Astrocyte (in vitro differentiated cells and primary cell): ENCODE measurements around the gene BIRC7.

ENCODE experiments used
- CTCF ChIP-seq: IDR thresholded peaks from 2 replicates; pipeline ENCODE4 v1.5.1; 2011; ENCODE audit warnings: low read depth, mild to moderate bottlenecking, inconsistent platforms, low read length, moderate library complexity; ENCODE audit not compliant: insufficient read depth
- EZH2 ChIP-seq: IDR thresholded peaks from 2 replicates; pipeline ENCODE4 v1.6.1; 2012; ENCODE audit warnings: mild to moderate bottlenecking, low read length, inconsistent platforms; ENCODE audit not compliant: insufficient read depth

DNA sequence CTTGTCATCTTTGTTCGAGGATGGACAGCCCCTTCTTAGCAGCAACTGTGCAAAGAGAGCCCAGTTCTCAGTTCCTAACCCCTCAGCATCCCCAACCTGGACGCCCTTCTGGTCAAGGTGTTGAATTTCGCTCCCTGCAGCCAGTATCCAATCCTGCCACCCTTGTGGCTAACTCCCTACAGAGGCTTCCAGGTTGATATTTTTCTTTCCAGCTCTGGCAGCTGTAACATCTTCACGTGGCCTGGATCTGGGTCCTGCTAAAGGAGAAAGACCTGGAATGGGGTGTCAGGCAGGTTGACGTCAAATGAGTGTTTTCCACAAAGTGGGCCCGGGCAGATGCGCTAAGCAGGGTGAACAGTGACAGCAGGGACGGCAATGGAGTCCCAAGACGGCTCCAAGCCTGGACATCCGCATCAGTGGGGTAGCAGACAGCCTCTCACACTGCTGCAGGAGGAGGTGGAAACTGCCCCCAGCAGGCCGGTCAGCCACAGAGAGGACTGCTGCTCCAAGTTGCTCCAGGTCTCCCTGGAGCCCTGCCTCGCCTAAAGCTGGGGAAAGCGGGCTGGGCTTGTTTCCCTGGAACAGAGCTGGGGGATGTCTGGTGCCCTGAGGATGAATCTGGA lies 18.7 kb upstream of the BIRC7 start:
- no peak for TF ChIP-seq CTCF
- TF ChIP-seq EZH2: no peak
